Subcutaneous abdominal adipose tissue (tissue), 5 donors: ENCODE measurements around the gene PIGM.

Experiments used
- H3K27ac ChIP-seq: one replicate; pipeline ENCODE4 v1.7.0; 2013; ENCODE audit warnings: low read depth, mild to moderate bottlenecking, inconsistent platforms, low read length, moderate library complexity
- H3K27me3 ChIP-seq, 5 donors: one replicate each; pipeline ENCODE4 v1.7.0; 2013; ENCODE audit warnings: low read length in 5 of 5, inconsistent platforms in 1 of 5; ENCODE audit not compliant: control insufficient read depth in 5 of 5, insufficient read depth in 4 of 5
- H3K36me3 ChIP-seq, 5 donors: one replicate each; pipeline ENCODE4 v1.7.0; 2013; ENCODE audit warnings: low read length in 5 of 5; ENCODE audit not compliant: control insufficient read depth in 5 of 5, insufficient read depth in 5 of 5
- H3K4me1 ChIP-seq, 5 donors: one replicate each; pipeline ENCODE4 v1.7.0; 2013; ENCODE audit warnings: low read length in 5 of 5, mild to moderate bottlenecking in 3 of 5, moderate library complexity in 1 of 5; ENCODE audit not compliant: control insufficient read depth in 5 of 5, insufficient read depth in 5 of 5
- H3K4me3 ChIP-seq, 5 donors: one replicate each; pipeline ENCODE4 v1.7.0; 2013; ENCODE audit warnings: low read length in 5 of 5, low read depth in 1 of 5
- H3K9ac ChIP-seq, 5 donors: one replicate each; pipeline ENCODE4 v1.7.0; 2013; ENCODE audit warnings: low read length in 5 of 5, mild to moderate bottlenecking in 4 of 5, moderate library complexity in 3 of 5
- H3K9me3 ChIP-seq, 5 donors: one replicate each; pipeline ENCODE4 v1.7.0; 2013; ENCODE audit warnings: low read length in 5 of 5; ENCODE audit not compliant: control insufficient read depth in 5 of 5
- donor health status: healthy.
- donor health status: healthy.
- donor health status: healthy.
- donor health status: healthy.
- donor health status: healthy.

The PIGM gene

DNA sequence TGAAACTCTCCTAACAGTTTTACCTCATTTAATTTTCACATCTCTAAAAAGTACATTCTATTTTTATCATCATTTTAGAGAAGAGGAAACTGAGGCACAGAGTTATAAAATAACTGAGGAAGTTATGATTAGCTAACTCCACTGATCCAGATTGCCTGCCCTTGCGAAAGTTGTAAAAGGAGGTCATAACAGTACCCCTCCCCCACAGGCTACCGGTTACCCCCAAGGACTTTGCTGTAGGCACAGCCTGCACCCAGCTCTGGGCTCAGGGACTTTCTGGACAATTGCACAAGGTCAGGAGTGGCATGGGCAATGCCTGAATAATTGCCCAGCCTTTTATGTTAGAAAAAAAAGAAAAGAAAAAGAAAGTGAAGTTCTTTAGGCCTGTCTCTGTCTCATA lies 22.7 kb downstream of the PIGM start:
- no peak overlapping the region for H3K9ac ChIP-seq
- H3K9me3 ChIP-seq: no peaks in the 10 kb centered on the region
- H3K27ac ChIP-seq: no peak overlapping the region
- H3K27me3 ChIP-seq: peaks cover 0 to 6% (median 0%) of the 10 kb centered on the region in 5 donors
- H3K4me3 ChIP-seq: no peak overlapping the region
- H3K36me3 ChIP-seq: no peaks in the 10 kb centered on the region
- no peaks in the 10 kb centered on the region for H3K4me1 ChIP-seq

DNA sequence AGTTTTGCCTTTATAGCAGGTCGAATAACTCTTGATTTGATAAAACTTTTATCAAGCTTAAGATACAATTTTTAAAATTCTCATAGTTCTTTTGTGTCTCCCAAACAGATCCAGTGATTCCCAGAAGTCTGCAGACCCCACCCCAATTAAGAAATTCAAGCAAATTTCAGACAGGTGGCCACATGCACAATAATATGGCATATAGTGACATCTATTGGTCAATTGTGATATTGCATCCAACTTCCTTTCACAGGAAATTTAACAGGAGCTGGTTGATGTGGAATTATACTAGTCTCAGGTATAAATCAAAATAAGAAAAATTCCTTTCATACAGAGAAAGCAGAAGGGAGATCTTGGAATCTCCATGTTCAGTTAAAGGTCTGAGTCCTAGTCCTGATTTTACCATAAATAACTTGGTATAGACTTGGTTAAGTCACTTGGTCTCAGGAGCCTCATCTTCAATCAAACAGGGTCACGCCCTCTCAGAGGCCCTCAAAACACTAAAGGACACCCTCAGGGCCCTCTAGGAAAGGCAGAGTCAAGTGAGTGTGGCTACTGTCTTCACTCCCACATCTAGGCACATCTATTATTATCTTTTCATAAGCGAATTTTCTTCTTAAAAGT lies 24.1 kb downstream of the PIGM start:
- no peaks in the 10 kb centered on the region for H3K36me3 ChIP-seq
- peaks cover 0 to 6% (median 0%) of the 10 kb centered on the region in 5 donors for H3K27me3 ChIP-seq
- H3K9ac ChIP-seq: no peak overlapping the region
- no peaks in the 10 kb centered on the region for H3K9me3 ChIP-seq
- no peak overlapping the region for H3K4me3 ChIP-seq
- H3K27ac ChIP-seq: no peak overlapping the region
- no peaks in the 10 kb centered on the region for H3K4me1 ChIP-seq

DNA sequence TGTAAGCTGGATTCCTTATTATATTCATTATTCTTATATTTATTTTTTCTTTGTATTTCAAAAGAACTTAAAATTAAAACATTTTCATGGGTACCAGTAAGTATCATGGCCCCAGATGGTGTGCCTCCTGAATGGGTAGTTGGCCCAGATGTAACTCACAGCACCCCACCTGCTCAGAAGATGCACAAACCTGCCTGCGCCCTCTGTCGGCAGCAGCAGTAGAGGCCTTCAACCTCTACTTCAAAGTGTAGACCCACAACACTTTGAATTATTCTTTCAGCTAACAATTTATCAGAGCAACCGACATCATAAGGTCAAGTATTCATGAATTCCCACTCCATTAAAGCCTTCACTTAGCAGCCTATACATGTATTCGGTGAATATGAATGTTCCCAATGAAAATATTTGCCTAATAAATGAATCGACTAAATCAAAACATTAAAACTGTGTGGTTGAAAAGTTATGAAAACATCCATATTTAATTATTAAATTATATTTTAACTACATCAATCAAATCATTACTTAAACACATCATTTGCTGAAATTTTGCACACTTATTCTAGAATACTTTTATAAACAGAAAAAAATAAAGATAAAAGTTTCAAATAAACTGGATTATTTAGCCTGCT lies 25.4 kb downstream of the PIGM start:
- Histone ChIP-seq H3K27ac (no peak overlapping the region), H3K4me3 (no peak overlapping the region), H3K4me1 (no peaks in the 10 kb centered on the region), H3K9me3 (no peaks in the 10 kb centered on the region), H3K27me3 (peaks cover 0 to 4% (median 0%) of the 10 kb centered on the region in 5 donors), H3K36me3 (no peaks in the 10 kb centered on the region), H3K9ac (no peak overlapping the region)

DNA sequence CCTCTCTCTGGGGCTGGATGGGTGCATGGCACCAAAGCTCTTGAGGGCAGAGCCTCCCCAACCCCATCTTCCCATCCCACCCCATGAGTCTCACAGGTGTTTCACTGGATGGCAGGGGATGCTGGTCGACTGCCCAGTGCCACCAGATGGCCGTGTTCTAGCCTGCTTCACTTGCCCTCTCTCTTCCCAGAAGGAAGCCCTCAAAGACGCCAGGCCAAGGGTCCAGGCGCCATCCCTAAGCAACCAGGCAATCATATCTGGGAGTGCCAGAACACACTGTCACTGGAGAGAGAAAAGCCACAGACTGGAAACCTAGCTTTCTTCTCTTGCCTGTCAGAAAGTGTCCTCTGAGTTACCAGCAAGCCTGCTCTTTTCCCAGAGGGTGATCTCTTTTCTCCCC lies 26.7 kb downstream of the PIGM start:
- Histone ChIP-seq H3K4me1 (no peaks in the 10 kb centered on the region), H3K27me3 (peaks cover 0 to 4% (median 0%) of the 10 kb centered on the region in 5 donors), H3K4me3 (no peak overlapping the region), H3K27ac (no peak overlapping the region), H3K9ac (no peak overlapping the region), H3K9me3 (no peaks in the 10 kb centered on the region), H3K36me3 (no peaks in the 10 kb centered on the region)

DNA sequence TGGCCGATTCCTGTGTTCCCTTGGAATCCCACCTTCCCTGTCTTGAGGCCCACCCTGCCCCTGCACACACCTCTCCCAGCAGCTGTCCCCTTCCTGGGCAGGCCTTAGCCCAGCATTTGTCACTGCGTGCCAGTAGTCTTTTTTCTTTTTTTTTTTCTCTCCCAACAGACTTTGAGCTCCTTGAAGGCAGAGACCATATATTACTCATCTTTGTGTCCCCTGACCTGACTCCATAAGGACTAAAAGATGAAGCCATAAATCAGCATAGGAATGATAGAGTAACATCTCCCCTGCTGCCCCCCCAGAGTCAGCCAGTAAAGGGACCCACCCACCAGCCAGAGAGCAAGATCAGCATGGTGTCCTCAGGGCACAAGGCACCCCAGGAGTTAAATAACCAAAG lies 27.4 kb downstream of the PIGM start:
- peaks cover 0 to 4% (median 0%) of the 10 kb centered on the region in 5 donors for H3K27me3 ChIP-seq
- no peaks in the 10 kb centered on the region for H3K4me1 ChIP-seq
- H3K9me3 ChIP-seq: no peaks in the 10 kb centered on the region
- H3K27ac ChIP-seq: no peak overlapping the region
- H3K4me3 ChIP-seq: no peak overlapping the region
- H3K36me3 ChIP-seq: no peaks in the 10 kb centered on the region
- H3K9ac ChIP-seq: no peak overlapping the region

DNA sequence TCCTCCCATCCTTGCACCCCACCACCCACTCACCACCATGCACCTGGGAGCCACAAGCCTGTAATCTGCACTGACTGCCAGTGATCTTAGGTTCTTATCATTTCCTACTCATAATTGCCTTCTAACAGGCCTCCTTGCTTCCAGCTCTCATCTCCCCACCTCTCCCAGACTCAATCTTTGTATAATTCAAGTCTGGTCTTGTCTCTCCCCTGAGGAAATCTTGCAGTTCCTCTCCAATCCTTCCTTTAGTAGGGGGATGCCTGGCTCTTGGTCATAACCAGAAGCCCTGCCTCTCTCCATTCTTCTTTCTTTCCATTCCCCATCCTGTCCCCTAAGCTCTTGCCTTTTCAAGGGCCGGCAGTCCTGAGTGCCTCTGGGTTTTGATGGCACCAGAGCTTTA lies 27.8 kb downstream of the PIGM start:
- Histone ChIP-seq H3K36me3 (no peaks in the 10 kb centered on the region), H3K9ac (no peak overlapping the region), H3K27ac (no peak overlapping the region), H3K4me1 (no peaks in the 10 kb centered on the region), H3K27me3 (peaks cover 0 to 4% (median 0%) of the 10 kb centered on the region in 5 donors), H3K9me3 (no peaks in the 10 kb centered on the region), H3K4me3 (no peak overlapping the region)

DNA sequence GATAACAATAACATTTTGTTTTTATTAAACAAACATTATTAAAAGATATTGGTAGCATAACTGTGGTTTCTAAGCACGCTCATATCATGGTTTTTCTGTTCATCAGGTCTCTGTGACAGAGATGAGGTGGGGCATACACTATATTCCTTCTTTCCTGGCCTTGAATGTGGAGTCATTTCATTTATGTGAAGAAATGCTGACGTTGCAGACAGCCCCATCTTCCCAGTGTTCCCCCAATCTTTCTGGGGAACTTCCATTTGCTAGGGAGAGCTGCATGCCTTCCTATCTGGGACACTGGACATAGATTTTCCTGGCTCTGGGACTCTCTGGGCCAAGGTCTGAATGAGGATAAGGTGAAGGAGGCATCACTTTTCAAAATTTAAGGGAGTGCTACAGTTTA lies 30.4 kb downstream of the PIGM start:
- H3K36me3 ChIP-seq: no peaks in the 10 kb centered on the region
- no peak overlapping the region for H3K9ac ChIP-seq
- no peaks in the 10 kb centered on the region for H3K4me1 ChIP-seq
- H3K27ac ChIP-seq: no peak overlapping the region
- H3K27me3 ChIP-seq: peaks cover 0 to 4% (median 0%) of the 10 kb centered on the region in 5 donors
- no peak overlapping the region for H3K4me3 ChIP-seq
- no peaks in the 10 kb centered on the region for H3K9me3 ChIP-seq

DNA sequence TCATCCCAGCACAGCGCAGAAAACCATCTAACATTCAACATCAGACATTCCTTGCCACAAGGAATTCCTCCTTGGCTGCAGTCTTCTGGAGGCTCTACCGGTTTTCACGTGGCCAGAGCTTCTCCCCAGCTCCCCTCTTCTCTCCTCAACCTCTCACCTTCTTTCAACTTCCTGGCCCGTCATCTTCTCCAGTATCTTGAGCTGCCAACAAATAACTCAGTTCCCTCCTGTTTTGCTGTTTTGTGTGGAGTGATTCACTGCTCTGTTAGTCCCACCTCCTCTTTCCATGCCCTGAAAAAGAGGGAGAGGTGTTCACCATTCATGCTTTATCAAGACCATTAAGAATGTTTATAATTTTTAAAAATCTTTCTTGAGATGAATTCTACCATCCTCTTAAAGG lies 32.6 kb downstream of the PIGM start:
- Histone ChIP-seq H3K4me3 (no peak overlapping the region), H3K36me3 (no peaks in the 10 kb centered on the region), H3K27ac (no peak overlapping the region), H3K4me1 (no peaks in the 10 kb centered on the region), H3K9me3 (no peaks in the 10 kb centered on the region), H3K9ac (no peak overlapping the region), H3K27me3 (no peaks in the 10 kb centered on the region)

DNA sequence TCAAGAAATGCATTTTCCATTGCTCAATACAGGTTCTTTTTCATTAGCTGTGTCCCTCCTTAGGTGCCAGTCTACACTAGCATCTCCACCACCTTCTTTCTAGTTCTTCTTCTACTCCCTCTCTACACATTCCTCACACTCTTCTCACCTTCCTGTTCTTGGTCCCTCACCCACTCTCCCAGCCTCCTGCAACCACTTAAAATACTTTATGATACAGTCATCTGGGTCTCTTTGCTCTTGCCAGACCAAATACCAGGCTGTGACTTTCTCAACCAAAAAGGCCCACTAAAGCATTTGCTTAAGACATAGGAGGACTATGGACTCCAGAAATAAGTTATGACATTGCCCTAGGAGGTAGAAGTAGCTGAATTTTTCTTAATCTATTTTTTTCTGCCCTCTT lies 35.1 kb downstream of the PIGM start:
- no peak overlapping the region for H3K4me3 ChIP-seq

DNA sequence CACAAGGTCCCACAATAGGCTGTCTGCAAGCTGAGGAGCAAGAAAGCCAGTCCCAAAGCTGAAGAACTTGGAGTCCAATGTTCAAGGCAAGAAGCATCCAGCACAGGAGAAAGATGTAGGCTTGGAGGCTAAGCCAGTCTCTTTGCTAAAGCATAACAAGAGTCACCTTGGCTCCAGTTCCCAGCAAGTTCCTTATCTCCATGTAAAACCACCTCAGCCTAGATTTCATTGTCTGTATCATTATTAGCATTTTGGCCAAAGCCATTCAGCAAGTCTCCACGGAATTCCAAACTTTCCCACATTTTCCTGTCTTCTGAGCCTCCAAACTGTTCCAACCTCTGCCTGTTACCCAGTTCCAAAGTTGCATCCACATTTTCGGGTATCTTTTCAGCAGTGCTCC lies 36.9 kb downstream of the PIGM start:
- H3K27me3 ChIP-seq: no peaks in the 10 kb centered on the region
- H3K36me3 ChIP-seq: no peaks in the 10 kb centered on the region
- peaks cover 2 to 9% (median 5%) of the 10 kb centered on the region in 5 donors for H3K4me1 ChIP-seq
- H3K4me3 ChIP-seq: no peak overlapping the region
- H3K9ac ChIP-seq: no peak overlapping the region
- no peak overlapping the region for H3K27ac ChIP-seq
- no peaks in the 10 kb centered on the region for H3K9me3 ChIP-seq

More for the DNA sequence above, 35.1 kb downstream of the PIGM start:
- Histone ChIP-seq H3K9me3 (no peaks in the 10 kb centered on the region), H3K27ac (no peak overlapping the region), H3K36me3 (no peaks in the 10 kb centered on the region), H3K4me1 (peaks cover 0 to 4% (median 2%) of the 10 kb centered on the region in 5 donors), H3K9ac (no peak overlapping the region), H3K27me3 (no peaks in the 10 kb centered on the region)
